AG04450 (cell line): ENCODE data around the gene ZNF385A. TPM values are rescaled to one million over a fixed set of nuclear protein-coding genes. Genes with fewer than 3 reads are reported as not detected.

Experiments used
- CTCF ChIA-PET: fragments of 300-600, 350-600 bp; formaldehyde crosslinking; extraction: SDS; loops from one replicate; lab custom pipeline; 2022; ENCODE audit warnings: antibody characterized with exemption, inconsistent platforms; lab: Charles Lee
- POLR2A ChIA-PET: fragments of 350-600 bp; formaldehyde crosslinking; extraction: SDS; loops from one replicate; lab custom pipeline; 2021; ENCODE audit warnings: antibody characterized with exemption, inconsistent platforms; lab: Yijun Ruan, JAX
- DNase-seq: peaks from one replicate; pipeline ENCODE4 v3.0.0-alpha.2; 2011; ENCODE audit warnings: low read depth, low spot score
- H3K27ac ChIP-seq: one replicate; pipeline ENCODE4 v1.5.1; 2012; ENCODE audit warnings: low read depth, low read length, control low read depth
- H3K27me3 ChIP-seq: one replicate; pipeline ENCODE4 v1.6.0; 2012; ENCODE audit warnings: low read length; ENCODE audit not compliant: control insufficient read depth, insufficient read depth
- H3K4me3 ChIP-seq: 2 replicates; pipeline ENCODE4 v1.5.1; 2011; ENCODE audit warnings: mild to moderate bottlenecking, low read depth, low read length, control low read depth
- H3K9me3 ChIP-seq: 2 replicates; pipeline ENCODE4 v1.5.1; 2012; ENCODE audit warnings: low read length; ENCODE audit not compliant: control insufficient read depth, insufficient read depth
- CTCF ChIP-seq: IDR thresholded peaks from 2 replicates; pipeline ENCODE4 v1.5.1; 2011; ENCODE audit warnings: low read depth, low read length, control low read depth, inconsistent platforms
- polyA plus RNA-seq: library from polyadenylated mRNA; depleted of rRNA; stranded (reverse); fragments of >200 nt; gene quantifications from 2 replicates; pipeline ENCODE4 v1.2.3, GENCODE V29; 2011

Gene ZNF385A
- polyA plus RNA-seq, 1 experiment: 1.5 TPM

- Histone ChIP-seq H3K27me3 (no peaks in the 10 kb centered on the region), H3K4me3 (no peak overlapping the region), H3K9me3 (no peaks in the 10 kb centered on the region), H3K27ac (peak overlapping the region; percentile 52)
- no peak for TF ChIP-seq CTCF
- ChIA-PET POLR2A (interaction anchor here (0.7 to 1.3 kb wide), 5 partner anchors 17 to 90 kb away, joined by 3 to 6 read pairs (median 4); partner anchors contain the start of genes CBX5, COPZ1, HNRNPA1 and NFE2), CTCF (interaction anchor here (0.6 to 4.8 kb wide), 11 partner anchors 17 to 133 kb away, joined by 3 to 56 read pairs (median 6); partner anchors contain the start of gene COPZ1)
- no peak for DNase-seq
Observed at GRCh38 chr12:54341378-54342300, 42.9 kb downstream of the ZNF385A start.

GRCh38 chr12:54340846-54341245, 43.7 kb downstream of the ZNF385A start:
- Histone ChIP-seq H3K4me3 (no peak overlapping the region), H3K27ac (no peak overlapping the region), H3K27me3 (no peaks in the 10 kb centered on the region), H3K9me3 (no peaks in the 10 kb centered on the region)
- no peak for DNase-seq
- POLR2A ChIA-PET: interaction anchor here (1.2 to 1.3 kb wide), 2 partner anchors 16 to 40 kb away, joined by 4 to 6 read pairs; partner anchors contain the start of genes COPZ1 and NFE2
- no peak for TF ChIP-seq CTCF
- CTCF ChIA-PET: interaction anchor here (0.6 to 4.8 kb wide), 7 partner anchors 16 to 127 kb away, joined by 3 to 56 read pairs (median 7); partner anchors contain the start of gene COPZ1

- H3K27ac ChIP-seq: peak overlapping the region; percentile 52
- no peak for TF ChIP-seq CTCF
- CTCF ChIA-PET: interaction anchor here (2.1 to 7.0 kb wide), 3 partner anchors 14 to 32 kb away, joined by 9 to 122 read pairs (median 48); partner anchors contain the start of gene COPZ1
- H3K4me3 ChIP-seq: no peak overlapping the region
- DNase-seq: no peak
- H3K27me3 ChIP-seq: no peaks in the 10 kb centered on the region
- H3K9me3 ChIP-seq: no peaks in the 10 kb centered on the region
- POLR2A ChIA-PET: interaction anchor here (1.5 to 1.7 kb wide), 2 partner anchors 20 to 52 kb away, joined by 3 to 14 read pairs; no protein-coding TSS in a partner anchor
Observed at GRCh38 chr12:54338698-54339296, 45.7 kb downstream of the ZNF385A start.

- no peak overlapping the region for H3K4me3 ChIP-seq
- H3K27ac ChIP-seq: peak overlapping the region; percentile 3
- no peak for TF ChIP-seq CTCF
- ChIA-PET POLR2A (interaction anchor here (0.7 to 1.7 kb wide), 6 partner anchors 9 to 58 kb away, joined by 3 to 14 read pairs (median 3); partner anchors contain the start of genes COPZ1 and HNRNPA1), CTCF (interaction anchor here (1.0 to 7.0 kb wide), 21 partner anchors 11 to 137 kb away, joined by 3 to 122 read pairs (median 6); partner anchors contain the start of genes COPZ1 and NFE2)
- DNase-seq: no peak
- H3K9me3 ChIP-seq: no peaks in the 10 kb centered on the region
- no peaks in the 10 kb centered on the region for H3K27me3 ChIP-seq
Observed at GRCh38 chr12:54337854-54338650, 46.5 kb downstream of the ZNF385A start.
